Endothelial cell of umbilical vein (primary cell): Measurements from ENCODE around the gene MAPK8IP3. TPM values are rescaled to one million over a fixed set of nuclear protein-coding genes. Genes with fewer than 3 reads are reported as not detected.

ENCODE experiments used
- BruUV-seq: library from RNA; stranded (reverse); fragments of 400-500 nt; replicated peaks from 2 replicates; lab custom pipeline; 2021; lab: Mats Ljungman, UMichigan
- CTCF ChIA-PET: fragments of 300-600, 350-600 bp; sonication (Branson Sonifier 250); formaldehyde crosslinking; loops from one replicate; lab custom pipeline; 2021; ENCODE audit warnings: antibody characterized with exemption, inconsistent platforms; lab: Charles Lee
- POLR2A ChIA-PET: fragments of 300-600, 350-600 bp; sonication (Branson Sonifier 250); formaldehyde crosslinking; loops from one replicate; lab custom pipeline; 2021; ENCODE audit warnings: antibody characterized with exemption, inconsistent platforms; lab: Charles Lee
- DNase-seq: peaks from one replicate; pipeline ENCODE4 v3.0.0-alpha.2; 2011; ENCODE audit warnings: low read depth, low spot score
- FAIRE-seq: peaks from 2 replicates; lab custom pipeline; 2011; peaks lifted over from hg19 to GRCh38; lab: Jason Lieb, UNC
- H2AFZ ChIP-seq: 2 replicates; pipeline ENCODE4 v1.6.0; 2012; ENCODE audit warnings: low read depth, low read length, control low read depth, inconsistent platforms
- H3K27ac ChIP-seq: 2 replicates; pipeline ENCODE4 v1.5.1; 2011; ENCODE audit warnings: low read depth, mild to moderate bottlenecking, control low read depth, low read length, moderate library complexity; ENCODE audit not compliant: insufficient read depth
- H3K27me3 ChIP-seq, 2 experiments: 2 replicates each; pipeline versions ENCODE4 v1.6.0 to v1.6.1; 2011; ENCODE audit warnings: low read length in 2 of 2, mixed read lengths in 1 of 2; ENCODE audit not compliant: control insufficient read depth in 2 of 2, insufficient read depth in 2 of 2
- H3K36me3 ChIP-seq, 2 experiments: 2 replicates in 1 of 2; 3 replicates in 1 of 2; pipeline ENCODE4 v1.5.1; 2011; ENCODE audit warnings: low read length in 2 of 2, mild to moderate bottlenecking in 1 of 2, moderate library complexity in 1 of 2; ENCODE audit not compliant: control insufficient read depth in 2 of 2, insufficient read depth in 2 of 2; ENCODE audit errors: extremely low read depth in 1 of 2
- H3K4me1 ChIP-seq: 3 replicates; pipeline ENCODE4 v1.5.1; 2011; ENCODE audit warnings: mild to moderate bottlenecking, low read length; ENCODE audit not compliant: control insufficient read depth, insufficient read depth; ENCODE audit errors: extremely low read depth
- H3K4me2 ChIP-seq: 2 replicates; pipeline ENCODE4 v1.6.1; 2011; ENCODE audit warnings: low read length, control low read depth, mixed read lengths; ENCODE audit not compliant: insufficient read depth
- H3K4me3 ChIP-seq, 3 experiments: fragments of 200-600 bp in 1 of 3; sonication (generic), shearing (Covaris generic) in 1 of 3; replicated peaks in 1 of 3; 2 replicates each; pipeline ENCODE4 v1.5.1; 2011 to 2016; ENCODE audit warnings: control low read depth in 3 of 3, low read length in 3 of 3, mild to moderate bottlenecking in 2 of 3, inconsistent platforms in 1 of 3, low read depth in 1 of 3, moderate library complexity in 1 of 3; ENCODE audit not compliant: insufficient read depth in 1 of 3
- H3K79me2 ChIP-seq: 2 replicates; pipeline ENCODE4 v1.6.0; 2012; ENCODE audit warnings: low read length, inconsistent platforms; ENCODE audit not compliant: control insufficient read depth, insufficient read depth
- H3K9ac ChIP-seq: replicated peaks from 2 replicates; pipeline ENCODE3; 2011; ENCODE audit warnings: low read length, control low read depth; ENCODE audit not compliant: insufficient read depth; ENCODE audit errors: extremely low read depth
- H3K9me1 ChIP-seq: replicated peaks from 3 replicates; pipeline ENCODE4 v1.6.0; 2011; ENCODE audit warnings: mild to moderate bottlenecking, low read length; ENCODE audit not compliant: control insufficient read depth, insufficient read depth; ENCODE audit errors: extremely low read depth
- H3K9me3 ChIP-seq: replicated peaks from 2 replicates; pipeline ENCODE4 v1.5.1; 2012; ENCODE audit warnings: low read length, inconsistent platforms; ENCODE audit not compliant: control insufficient read depth, insufficient read depth
- H4K20me1 ChIP-seq: replicated peaks from 2 replicates; pipeline ENCODE3; 2011; ENCODE audit warnings: mild to moderate bottlenecking, low read length; ENCODE audit not compliant: control insufficient read depth, insufficient read depth; ENCODE audit errors: extremely low read depth
- POLR2A ChIP-seq: IDR thresholded peaks from 2 replicates; pipeline ENCODE4 v1.6.1; 2012; ENCODE audit warnings: low read depth, mild to moderate bottlenecking, control low read depth, low read length
- POLR2AphosphoS5 ChIP-seq: IDR thresholded peaks from 2 replicates; pipeline ENCODE4 v1.6.1; 2012; ENCODE audit warnings: low read depth, mild to moderate bottlenecking, control low read depth, low read length, moderate library complexity; ENCODE audit not compliant: insufficient read depth
- dilution Hi-C: fragments of 300-500 bp; cut with MboI; formaldehyde crosslinking; loops from one replicate; pipeline ENCODE4 v1.15.0; 2019; ENCODE audit warnings: low sequenced_read_pairs; ENCODE audit not compliant: extremely low pct_ligation_motif_present
- intact Hi-C: fragments of 100-400 bp; cut with micrococcal nuclease; formaldehyde crosslinking; loops from one replicate; pipeline ENCODE4 v1.10.0; 2022
- polyA plus RNA-seq, 4 experiments: library from polyadenylated mRNA; depleted of rRNA in 3 of 4; stranded (reverse) in 3 of 4; unstranded in 1 of 4; fragments of >200 nt; gene quantifications; 2 replicates each; pipeline versions ENCODE4 v1.2.1 to v1.2.3, GENCODE V29; 2011 to 2012; ENCODE audit warnings: missing spikeins in 1 of 4
- total RNA-seq: library from RNA; stranded (reverse); gene quantifications from 2 replicates; pipeline ENCODE4 v1.2.3, GENCODE V29; 2021

MAPK8IP3 gene
- total and polyA plus RNA-seq, 2 donors (not counting 3 experiments of a cell fraction or from before 2014, with no cell fraction given) = 40.7 to 92.2 TPM

DNA sequence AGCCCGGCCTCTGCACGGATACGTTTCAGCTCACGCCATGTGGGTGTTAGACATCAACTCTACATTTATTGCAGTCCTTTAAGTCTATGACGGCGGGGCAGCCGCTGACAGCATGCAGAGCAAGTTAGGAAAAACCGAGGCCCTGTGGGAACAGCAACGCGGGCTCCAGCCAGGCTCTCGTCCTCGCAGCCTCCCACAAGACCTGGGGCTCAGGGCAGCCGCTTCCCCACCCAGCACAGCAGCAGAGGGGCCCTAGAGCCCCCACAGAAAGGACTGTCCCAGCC, 70.6 kb downstream of the MAPK8IP3 start:
- FAIRE-seq (no peak), DNase-seq (no peak)
- POLR2A ChIA-PET = no interaction called here
- Histone ChIP-seq H3K4me3 (no peak overlapping the region), H3K27me3 (no peaks in the 10 kb centered on the region), H3K9ac (no peak overlapping the region), H3K27ac (no peak overlapping the region), H4K20me1 (no peaks in the 10 kb centered on the region), H3K9me3 (no peaks in the 10 kb centered on the region), H3K9me1 (no peaks in the 10 kb centered on the region), H3K79me2 (peaks cover 17% of the 10 kb centered on the region), H3K4me1 (peaks cover 20% of the 10 kb centered on the region), H3K36me3 (peaks cover 0 to 45% of the 10 kb centered on the region in 2 experiments), H2AFZ (no peak overlapping the region), H3K4me2 (no peak overlapping the region)
- dilution Hi-C loops = no loop called here
- CTCF ChIA-PET = no interaction called here
- intact Hi-C loops = no loop called here
- no TSS peak for BruUV-seq
- TF ChIP-seq POLR2A = no peak

DNA sequence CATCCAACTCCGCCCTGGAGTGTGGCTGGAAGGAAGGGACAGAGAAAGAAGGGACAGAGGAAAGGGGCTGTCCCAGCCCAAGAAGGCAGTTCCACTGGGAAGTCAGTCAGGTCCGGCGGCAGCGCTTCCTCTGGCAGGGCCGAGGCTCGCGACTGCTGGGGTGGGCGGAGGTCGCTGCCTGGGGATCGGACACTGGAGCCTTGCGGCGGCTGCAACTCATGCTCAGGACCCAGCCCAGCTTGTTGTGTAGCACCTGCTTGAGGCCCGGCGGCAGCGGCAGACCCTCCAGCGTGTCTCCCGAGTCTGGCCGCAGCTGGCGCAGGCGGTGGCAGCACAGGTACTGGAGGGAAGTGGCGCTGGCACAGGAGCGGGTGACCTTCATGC, 71.0 kb downstream of the MAPK8IP3 start:
- H3K9ac ChIP-seq = no peak overlapping the region
- ChIA-PET CTCF (no interaction called here), POLR2A (no interaction called here)
- intact Hi-C loops = no loop called here
- no TSS peak for BruUV-seq
- dilution Hi-C loops = no loop called here
- H3K4me2 ChIP-seq = no peak overlapping the region
- no peak for FAIRE-seq
- no peak for TF ChIP-seq POLR2A
- no peak for TF ChIP-seq POLR2AphosphoS5
- H3K36me3 ChIP-seq = peaks cover 0 to 45% of the 10 kb centered on the region in 2 experiments
- H2AFZ ChIP-seq = no peak overlapping the region
- H3K27me3 ChIP-seq = no peaks in the 10 kb centered on the region
- no peak for DNase-seq
- no peaks in the 10 kb centered on the region for H3K9me1 ChIP-seq
- no peaks in the 10 kb centered on the region for H4K20me1 ChIP-seq
- H3K4me3 ChIP-seq = no peak overlapping the region
- no peak overlapping the region for H3K27ac ChIP-seq
- H3K4me1 ChIP-seq = peaks cover 18% of the 10 kb centered on the region
- H3K9me3 ChIP-seq = no peaks in the 10 kb centered on the region
- H3K79me2 ChIP-seq = peaks cover 14% of the 10 kb centered on the region
